ENCODE data around the gene CD247.

DNA sequence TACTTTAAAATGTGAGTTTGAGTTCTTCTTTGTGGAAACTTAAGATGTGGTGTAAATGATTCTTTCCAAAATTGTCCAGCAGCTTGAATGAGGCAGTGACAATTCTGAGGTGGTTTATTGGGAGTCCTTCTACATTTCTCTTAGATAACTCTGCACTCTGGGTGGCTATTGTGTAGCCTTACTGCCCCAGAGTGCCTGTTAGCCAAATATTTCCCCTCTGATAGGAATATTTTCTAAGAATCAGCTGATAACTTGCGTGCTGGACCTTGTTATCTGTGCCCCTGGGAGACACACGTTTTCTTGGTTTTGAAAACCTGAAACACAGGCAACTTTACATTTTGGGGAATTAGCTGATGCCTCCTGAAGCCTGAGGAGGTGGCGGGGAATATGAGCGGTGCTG, 91.6 kb downstream of the CD247 start:
- TF ChIP-seq, protein P1, sequence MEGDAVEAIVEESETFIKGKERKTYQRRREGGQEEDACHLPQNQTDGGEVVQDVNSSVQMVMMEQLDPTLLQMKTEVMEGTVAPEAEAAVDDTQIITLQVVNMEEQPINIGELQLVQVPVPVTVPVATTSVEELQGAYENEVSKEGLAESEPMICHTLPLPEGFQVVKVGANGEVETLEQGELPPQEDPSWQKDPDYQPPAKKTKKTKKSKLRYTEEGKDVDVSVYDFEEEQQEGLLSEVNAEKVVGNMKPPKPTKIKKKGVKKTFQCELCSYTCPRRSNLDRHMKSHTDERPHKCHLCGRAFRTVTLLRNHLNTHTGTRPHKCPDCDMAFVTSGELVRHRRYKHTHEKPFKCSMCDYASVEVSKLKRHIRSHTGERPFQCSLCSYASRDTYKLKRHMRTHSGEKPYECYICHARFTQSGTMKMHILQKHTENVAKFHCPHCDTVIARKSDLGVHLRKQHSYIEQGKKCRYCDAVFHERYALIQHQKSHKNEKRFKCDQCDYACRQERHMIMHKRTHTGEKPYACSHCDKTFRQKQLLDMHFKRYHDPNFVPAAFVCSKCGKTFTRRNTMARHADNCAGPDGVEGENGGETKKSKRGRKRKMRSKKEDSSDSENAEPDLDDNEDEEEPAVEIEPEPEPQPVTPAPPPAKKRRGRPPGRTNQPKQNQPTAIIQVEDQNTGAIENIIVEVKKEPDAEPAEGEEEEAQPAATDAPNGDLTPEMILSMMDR (IDR thresholded peaks at IDR 0.05) = no peak
- no peak for TF ChIP-seq POLR2A (IDR thresholded peaks at IDR 0.05)

All from testis (tissue), 2 donors.